ENCODE measurements around the gene PTPRE.

- no peak for TF ChIP-seq GATA2 (IDR thresholded peaks at IDR 0.05; ENCODE audit: low read depth, low read length)
- TF ChIP-seq GATA3 (IDR thresholded peaks at IDR 0.05; ENCODE audit: low read depth, low read length), result no peak
Measured at GRCh38 chr10:128125416-128125943, 218.6 kb downstream of the PTPRE start.

Measured in SH-SY5Y (cell line).